GF-D8 (cell line): ENCODE measurements around the gene CDT1.
A peak's percentile ranks its signal among the peaks of the same experiment; 100 is the strongest.

ENCODE experiments used
- DNase-seq: peaks from one replicate; lab custom pipeline; 2025; lab: John Stamatoyannopoulos, UW

The CDT1 gene

GRCh38 chr16:88856828-88857727 is 53.5 kb downstream of the CDT1 start, which contains the start of the genes GALNS and TRAPPC2L:
GALNS (minus strand) TSS chr16:88856947; CDS start chr16:88856877, 70 bp downstream.
TRAPPC2L (plus strand) TSS chr16:88857127; CDS start chr16:88857151, 24 bp downstream.
- DNase-seq: peak; percentile 77

GRCh38 chr16:88857728-88858339 is 54.2 kb downstream of the CDT1 start:
- DNase-seq: peak; percentile 48
